Naive thymus-derived CD4-positive, alpha-beta T cell (primary cell): ENCODE measurements around the gene SLC29A4. TPM values are rescaled to one million over a fixed set of nuclear protein-coding genes. Genes with fewer than 3 reads are reported as not detected.

Experiments used
- ATAC-seq: fragments of 150-1000 bp; cut with Tn5 transposase; 2 replicates; pipeline ENCODE4 v1.10.0; 2021; ENCODE audit warnings: mild to moderate bottlenecking, moderate library complexity
- CTCF ChIA-PET: fragments of 350-600 bp; sonication (Branson Sonifier 250); formaldehyde crosslinking; loops from one replicate; lab custom pipeline; 2021; ENCODE audit warnings: antibody characterized with exemption; lab: Charles Lee
- POLR2A ChIA-PET: fragments of 350-600 bp; sonication (Branson Sonifier 250); formaldehyde crosslinking; loops from one replicate; lab custom pipeline; 2021; ENCODE audit warnings: antibody characterized with exemption, inconsistent platforms; lab: Charles Lee
- DNase-seq, 9 donors: peaks; one replicate each; pipeline versions ENCODE4 v3.0.0 to v3.0.0-alpha.2; 2020 to 2022; ENCODE audit warnings: mixed read lengths in 1 of 9
- H3K27ac ChIP-seq: one replicate; pipeline ENCODE4 v1.7.0; 2013; ENCODE audit warnings: mild to moderate bottlenecking, low read depth, low read length, moderate library complexity
- H3K27me3 ChIP-seq, 2 donors: one replicate each; pipeline ENCODE4 v1.7.0; 2013; ENCODE audit warnings: low read length in 2 of 2, mild to moderate bottlenecking in 2 of 2, moderate library complexity in 2 of 2; ENCODE audit not compliant: control insufficient read depth in 2 of 2, insufficient read depth in 2 of 2
- H3K36me3 ChIP-seq, 3 experiments: 1 replicate in 2 of 3; 2 replicates in 1 of 3; pipeline ENCODE4 v1.7.0; 2013; ENCODE audit warnings: low read length in 3 of 3, mild to moderate bottlenecking in 3 of 3, moderate library complexity in 1 of 3; ENCODE audit not compliant: insufficient read depth in 3 of 3, control insufficient read depth in 2 of 3
- H3K4me1 ChIP-seq, 2 donors: one replicate each; pipeline ENCODE4 v1.7.0; 2013; ENCODE audit warnings: low read length in 2 of 2, mild to moderate bottlenecking in 2 of 2, moderate library complexity in 1 of 2; ENCODE audit not compliant: control insufficient read depth in 2 of 2, insufficient read depth in 2 of 2
- H3K4me3 ChIP-seq: 2 replicates; pipeline ENCODE4 v1.7.0; 2013; ENCODE audit warnings: mild to moderate bottlenecking, low read length
- H3K9me3 ChIP-seq, 3 experiments: 1 replicate in 2 of 3; 2 replicates in 1 of 3; pipeline ENCODE4 v1.7.0; 2013; ENCODE audit warnings: low read length in 3 of 3; ENCODE audit not compliant: control insufficient read depth in 2 of 3
- H3K27ac Mint-ChIP-seq, 9 donors: one replicate each; pipeline ENCODE4 v1.8.0; 2020 to 2022; ENCODE audit warnings: mixed read lengths in 9 of 9, mild to moderate bottlenecking in 8 of 9, moderate library complexity in 5 of 9, inconsistent platforms in 2 of 9
- H3K27me3 Mint-ChIP-seq, 5 donors: one replicate each; pipeline ENCODE4 v1.8.0; 2021 to 2022; ENCODE audit warnings: mixed read lengths in 5 of 5, mild to moderate bottlenecking in 1 of 5
- H3K36me3 Mint-ChIP-seq, 5 donors: one replicate each; pipeline ENCODE4 v1.8.0; 2020 to 2022; ENCODE audit warnings: mixed read lengths in 5 of 5, mild to moderate bottlenecking in 3 of 5, inconsistent platforms in 1 of 5
- H3K4me1 Mint-ChIP-seq, 7 donors: one replicate each; pipeline ENCODE4 v1.8.0; 2020 to 2022; ENCODE audit warnings: mixed read lengths in 7 of 7, mild to moderate bottlenecking in 3 of 7, inconsistent platforms in 1 of 7
- H3K4me3 Mint-ChIP-seq, 10 donors: one replicate each; pipeline ENCODE4 v1.8.0; 2020 to 2022; ENCODE audit warnings: mild to moderate bottlenecking in 10 of 10, mixed read lengths in 10 of 10, moderate library complexity in 6 of 10, inconsistent platforms in 2 of 10
- H3K9me3 Mint-ChIP-seq, 11 donors: one replicate each; pipeline ENCODE4 v1.8.0; 2020 to 2022; ENCODE audit warnings: mixed read lengths in 11 of 11, mild to moderate bottlenecking in 4 of 11, inconsistent platforms in 1 of 11, moderate library complexity in 1 of 11
- intact Hi-C, 2 donors: fragments of 100-400 bp; cut with micrococcal nuclease; formaldehyde crosslinking; loops; one replicate each; pipeline ENCODE4 v1.15.1; 2023
- polyA plus RNA-seq, 2 donors: library from polyadenylated mRNA; unstranded; fragments of 300-500 nt; fragmentation: Illumina TruSeq; gene quantifications; one replicate each; pipeline ENCODE4 v1.2.3, GENCODE V29; 2021
- total RNA-seq, 6 experiments: library from RNA in 5 of 6; stranded (reverse) in 5 of 6; gene quantifications; 1 replicate in 5 of 6; 2 replicates in 1 of 6; pipeline ENCODE4 v1.2.3 and lab custom pipeline; 2021 to 2026

The SLC29A4 gene
- total and polyA plus RNA-seq, 7 experiments from 2014 or later = 0.11 to 1.3 (median 0.35) TPM; not detected in 1

DNA sequence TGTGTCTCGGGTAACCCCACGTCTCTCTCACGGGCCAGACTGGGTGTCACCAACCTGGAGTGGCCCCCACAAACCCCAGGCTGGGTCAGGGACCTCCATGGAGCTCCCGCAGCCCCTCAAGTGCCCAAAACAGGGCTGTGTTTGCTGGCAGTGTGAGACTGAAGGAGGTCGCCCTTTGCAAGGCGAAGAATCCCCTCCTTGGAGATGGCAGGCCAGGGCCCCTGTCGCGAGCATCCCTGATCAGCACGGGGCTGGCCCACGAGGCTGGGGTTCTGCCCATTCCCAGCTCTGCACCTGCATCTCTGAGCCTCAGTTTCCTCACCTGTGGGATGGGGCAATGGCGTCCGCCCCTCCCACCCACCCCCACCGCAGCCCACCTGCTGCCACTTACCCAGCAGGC lies 62.4 kb downstream of the SLC29A4 start:
- peaks cover 6 to 35% (median 17%) of the 10 kb centered on the region in 11 donors for H3K9me3 Mint-ChIP-seq
- intact Hi-C loops = no loop called here
- H3K9me3 ChIP-seq = peaks cover 0 to 22% (median 4%) of the 10 kb centered on the region in 3 experiments
- no peaks in the 10 kb centered on the region for H3K4me1 ChIP-seq
- H3K36me3 ChIP-seq = peaks cover 10 to 64% (median 11%) of the 10 kb centered on the region in 3 experiments
- ChIA-PET CTCF (no interaction called here), POLR2A (no interaction called here)
- H3K27me3 ChIP-seq = no peaks in the 10 kb centered on the region
- H3K36me3 Mint-ChIP-seq = peaks cover 25 to 56% (median 41%) of the 10 kb centered on the region in 5 donors
- no peak overlapping the region for H3K27ac ChIP-seq
- no peak overlapping the region for H3K27ac Mint-ChIP-seq
- DNase-seq = no peak
- H3K4me1 Mint-ChIP-seq = peaks cover 0 to 4% (median under 1%) of the 10 kb centered on the region in 7 donors
- no peak overlapping the region for H3K4me3 ChIP-seq
- no peaks in the 10 kb centered on the region for H3K27me3 Mint-ChIP-seq
- no peak overlapping the region for H3K4me3 Mint-ChIP-seq
- ATAC-seq = no peak

DNA sequence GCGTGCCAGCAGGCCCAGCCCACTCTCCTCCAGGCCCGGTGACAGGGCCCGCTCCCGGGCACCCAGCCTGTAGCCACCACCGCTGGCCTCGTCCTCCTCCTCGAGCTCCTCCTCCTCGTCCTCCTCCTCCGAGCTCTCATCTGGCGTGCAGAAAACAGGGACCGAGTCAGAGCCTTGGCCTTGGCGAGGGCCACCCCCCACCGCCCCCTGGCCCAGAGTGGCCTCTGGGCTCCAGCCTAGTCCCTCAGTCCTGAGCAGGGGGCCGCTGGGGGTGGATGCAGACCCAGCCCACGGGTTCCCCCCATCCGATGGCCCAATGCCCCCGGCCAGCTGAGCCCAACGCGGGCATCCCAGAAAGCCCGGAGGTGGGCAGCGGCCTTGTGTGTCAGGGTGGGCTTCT lies 62.9 kb downstream of the SLC29A4 start:
- H3K36me3 Mint-ChIP-seq = peaks cover 25 to 52% (median 40%) of the 10 kb centered on the region in 5 donors
- peaks cover 10 to 66% (median 11%) of the 10 kb centered on the region in 3 experiments for H3K36me3 ChIP-seq
- H3K27ac Mint-ChIP-seq = no peak overlapping the region
- H3K9me3 Mint-ChIP-seq = peaks cover 6 to 33% (median 17%) of the 10 kb centered on the region in 11 donors
- no peaks in the 10 kb centered on the region for H3K27me3 Mint-ChIP-seq
- no peak overlapping the region for H3K27ac ChIP-seq
- H3K4me1 ChIP-seq = no peaks in the 10 kb centered on the region
- no peak overlapping the region for H3K4me3 ChIP-seq
- intact Hi-C loops = no loop called here
- DNase-seq (no peak), ATAC-seq (no peak)
- CTCF ChIA-PET = no interaction called here
- POLR2A ChIA-PET = no interaction called here
- peaks cover 0 to 4% (median 0%) of the 10 kb centered on the region in 7 donors for H3K4me1 Mint-ChIP-seq
- H3K4me3 Mint-ChIP-seq = no peak overlapping the region
- peaks cover 0 to 22% (median 4%) of the 10 kb centered on the region in 3 experiments for H3K9me3 ChIP-seq
- H3K27me3 ChIP-seq = no peaks in the 10 kb centered on the region

DNA sequence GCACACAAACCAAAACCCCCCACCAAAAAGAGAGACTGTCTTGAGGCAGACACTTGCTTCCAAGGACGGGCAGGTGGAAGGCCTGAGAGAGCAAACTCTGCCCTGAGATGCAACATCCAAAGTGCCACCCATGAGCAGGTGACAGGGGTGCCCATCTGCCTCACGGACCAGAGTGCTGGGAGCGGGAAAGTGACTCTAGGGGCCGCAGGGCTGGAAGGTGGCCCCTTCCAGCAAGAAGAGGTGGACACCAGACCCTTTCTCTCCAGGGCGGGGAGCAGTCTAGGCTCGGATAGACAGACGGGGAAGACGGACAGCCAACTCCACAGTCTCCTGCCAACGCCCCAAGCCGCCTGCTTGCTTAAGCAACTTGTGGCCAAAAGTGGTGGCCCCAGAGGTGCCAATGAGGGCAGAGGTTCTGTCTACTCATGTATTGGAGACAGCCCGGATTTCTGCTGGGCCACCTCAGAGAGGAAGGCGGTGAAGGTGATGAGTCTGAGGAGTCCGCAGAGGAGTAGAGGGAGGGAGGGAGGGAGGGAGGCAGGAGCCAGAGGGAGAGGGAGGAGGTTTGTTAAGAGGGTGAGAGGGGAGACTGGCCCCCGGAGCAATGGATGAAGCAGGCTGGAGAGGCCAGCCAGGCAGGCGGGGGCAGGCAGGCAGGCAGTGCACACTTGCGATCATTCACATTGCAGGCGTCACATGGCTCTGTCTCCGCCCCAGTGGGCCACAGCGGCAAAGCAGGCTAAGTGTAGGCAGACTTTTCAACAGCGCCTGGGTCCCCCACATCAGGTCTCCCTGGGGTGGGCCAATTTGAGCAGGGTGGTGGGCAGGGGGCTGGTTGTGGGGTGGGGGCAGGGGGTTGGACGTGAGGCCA lies 65.6 kb downstream of the SLC29A4 start:
- intact Hi-C loops = no loop called here
- H3K36me3 Mint-ChIP-seq = peaks cover 14 to 50% (median 31%) of the 10 kb centered on the region in 5 donors

DNA sequence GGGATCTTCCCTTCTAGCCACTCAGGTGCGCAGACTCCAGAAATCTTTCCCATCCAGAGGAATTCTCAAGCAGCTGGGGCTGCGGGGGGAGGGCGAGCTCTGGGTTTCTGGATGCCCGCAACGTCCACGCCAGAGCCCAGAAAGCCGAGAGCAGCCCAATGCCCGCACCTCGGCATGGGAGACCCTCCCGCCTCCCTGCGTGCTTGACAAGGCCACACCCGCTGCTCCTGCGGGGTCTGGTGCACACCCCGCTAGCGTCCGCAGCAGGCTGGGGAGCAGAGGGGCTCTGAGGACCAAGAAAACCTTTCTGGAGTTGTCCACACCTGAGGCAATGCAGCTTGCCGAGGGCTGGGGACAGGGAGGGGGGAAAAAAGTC lies 66.2 kb downstream of the SLC29A4 start:
- peaks cover 9 to 43% (median 24%) of the 10 kb centered on the region in 5 donors for H3K36me3 Mint-ChIP-seq
- H3K4me1 Mint-ChIP-seq = peaks cover 0 to 6% (median 0%) of the 10 kb centered on the region in 7 donors
- ChIA-PET POLR2A (no interaction called here), CTCF (no interaction called here)
- H3K27ac Mint-ChIP-seq = no peak overlapping the region
- intact Hi-C loops = no loop called here
- Histone ChIP-seq H3K27me3 (no peaks in the 10 kb centered on the region), H3K9me3 (peaks cover 0 to 12% (median under 1%) of the 10 kb centered on the region in 3 experiments), H3K27ac (no peak overlapping the region), H3K36me3 (peaks cover 4 to 67% (median 11%) of the 10 kb centered on the region in 3 experiments), H3K4me1 (no peaks in the 10 kb centered on the region), H3K4me3 (no peak overlapping the region)
- ATAC-seq (no peak), DNase-seq (no peak)
- peaks cover 0 to 12% (median 6%) of the 10 kb centered on the region in 11 donors for H3K9me3 Mint-ChIP-seq
- no peaks in the 10 kb centered on the region for H3K27me3 Mint-ChIP-seq
- no peak overlapping the region for H3K4me3 Mint-ChIP-seq

More for the DNA sequence above, 65.6 kb downstream of the SLC29A4 start:
- H3K27me3 ChIP-seq = no peaks in the 10 kb centered on the region
- H3K27me3 Mint-ChIP-seq = no peaks in the 10 kb centered on the region
- DNase-seq (no peak), ATAC-seq (no peak)
- ChIA-PET POLR2A (no interaction called here), CTCF (no interaction called here)
- peaks cover 10 to 69% (median 11%) of the 10 kb centered on the region in 3 experiments for H3K36me3 ChIP-seq
- H3K4me1 Mint-ChIP-seq = peaks cover 0 to 6% (median 0%) of the 10 kb centered on the region in 7 donors
- no peak overlapping the region for H3K27ac Mint-ChIP-seq
- H3K4me1 ChIP-seq = no peaks in the 10 kb centered on the region
- peaks cover 0 to 18% (median 4%) of the 10 kb centered on the region in 3 experiments for H3K9me3 ChIP-seq
- no peak overlapping the region for H3K4me3 ChIP-seq
- H3K4me3 Mint-ChIP-seq = no peak overlapping the region
- H3K9me3 Mint-ChIP-seq = peaks cover 6 to 18% (median 11%) of the 10 kb centered on the region in 11 donors
- H3K27ac ChIP-seq = no peak overlapping the region

DNA sequence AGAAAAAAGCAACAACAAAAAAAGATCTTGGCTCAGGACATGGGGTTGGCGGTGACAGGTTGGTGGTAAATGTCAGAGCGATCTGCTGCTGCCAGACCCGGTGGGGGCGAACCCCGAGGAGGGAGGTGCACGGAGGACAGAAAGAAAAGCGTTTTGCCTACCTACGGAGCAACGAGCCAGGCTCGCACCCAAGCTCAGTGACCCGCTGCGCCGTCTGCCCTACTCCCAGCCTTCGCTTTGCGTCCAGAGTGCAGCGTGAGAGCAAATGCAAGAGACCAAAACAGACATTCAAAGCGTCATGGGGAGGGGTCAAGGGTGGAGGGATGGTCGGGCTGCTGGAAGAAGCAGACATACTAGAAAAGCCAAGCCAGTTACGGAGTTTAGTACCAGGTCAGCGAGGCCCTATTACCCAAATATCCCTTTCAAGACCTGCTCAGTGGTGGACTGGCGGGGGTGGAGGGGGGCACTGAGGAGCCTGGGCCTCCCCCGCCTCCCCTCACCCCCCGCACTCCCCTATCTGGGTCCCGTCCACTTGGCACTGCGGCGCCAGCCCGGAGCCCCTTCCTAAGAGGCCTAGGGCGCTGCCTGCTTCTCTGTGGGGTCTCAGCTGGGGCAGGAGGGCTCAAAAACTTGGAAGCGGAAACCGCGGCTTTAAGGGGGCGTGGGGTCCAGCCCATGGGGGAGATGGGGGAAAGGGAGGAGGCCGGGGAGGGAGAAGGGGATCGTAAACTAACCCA lies 66.9 kb downstream of the SLC29A4 start:
- Histone ChIP-seq H3K27ac (no peak overlapping the region), H3K36me3 (peaks cover 0 to 61% (median 6%) of the 10 kb centered on the region in 3 experiments), H3K4me1 (no peaks in the 10 kb centered on the region), H3K4me3 (no peak overlapping the region), H3K27me3 (no peaks in the 10 kb centered on the region), H3K9me3 (peaks cover 0 to 6% (median 0%) of the 10 kb centered on the region in 3 experiments)
- ChIA-PET POLR2A (no interaction called here), CTCF (no interaction called here)
- Mint-ChIP-seq H3K4me3 (no peak overlapping the region), H3K27ac (no peak overlapping the region), H3K27me3 (no peaks in the 10 kb centered on the region), H3K9me3 (peaks cover 0 to 5% (median 3%) of the 10 kb centered on the region in 11 donors), H3K36me3 (peaks cover 10 to 43% (median 23%) of the 10 kb centered on the region in 5 donors), H3K4me1 (peaks cover 5 to 11% (median 6%) of the 10 kb centered on the region in 7 donors)
- DNase-seq = no peak
- no peak for ATAC-seq
- intact Hi-C loops = no loop called here

DNA sequence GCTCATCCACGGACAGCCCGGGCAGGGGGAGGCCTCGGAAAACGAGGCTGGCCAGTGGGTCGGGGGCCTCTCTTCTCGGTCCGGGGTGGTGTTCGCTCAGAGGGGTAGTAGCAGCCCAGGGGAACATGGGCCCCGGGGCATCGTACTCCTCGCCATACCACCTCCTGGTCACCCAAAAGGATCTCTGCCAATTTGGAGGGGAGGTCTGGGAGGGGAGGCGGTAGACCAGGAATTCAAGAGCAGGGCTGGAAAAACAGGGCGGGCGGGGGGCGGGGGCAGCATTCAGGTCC lies 67.4 kb downstream of the SLC29A4 start:
- Histone ChIP-seq H3K9me3 (peaks cover 0 to under 1% (median 0%) of the 10 kb centered on the region in 3 experiments), H3K4me1 (no peaks in the 10 kb centered on the region), H3K4me3 (no peak overlapping the region), H3K36me3 (peaks cover 0 to 59% (median under 1%) of the 10 kb centered on the region in 3 experiments), H3K27ac (no peak overlapping the region), H3K27me3 (no peaks in the 10 kb centered on the region)
- Mint-ChIP-seq H3K27ac (no peak overlapping the region), H3K4me3 (no peak overlapping the region), H3K4me1 (peaks cover 10 to 16% (median 11%) of the 10 kb centered on the region in 7 donors), H3K9me3 (peaks cover 0 to 1% (median 0%) of the 10 kb centered on the region in 11 donors), H3K36me3 (peaks cover 11 to 43% (median 18%) of the 10 kb centered on the region in 5 donors), H3K27me3 (no peaks in the 10 kb centered on the region)
- ChIA-PET POLR2A (no interaction called here), CTCF (no interaction called here)
- ATAC-seq (no peak), DNase-seq (no peak)
- intact Hi-C loops = no loop called here
